Skeletal muscle satellite cell (primary cell): ENCODE measurements around the gene XYLT1.

Experiments
- H3K27me3 ChIP-seq: 2 replicates; pipeline ENCODE4 v1.7.0; 2013; ENCODE audit warnings: low read length; ENCODE audit not compliant: control insufficient read depth, insufficient read depth
- H3K36me3 ChIP-seq: 2 replicates; pipeline ENCODE4 v1.7.0; 2013; ENCODE audit warnings: mild to moderate bottlenecking, control low read depth, low read length; ENCODE audit not compliant: insufficient read depth
- H3K4me1 ChIP-seq: 2 replicates; pipeline ENCODE4 v1.7.0; 2013; ENCODE audit warnings: low read length; ENCODE audit not compliant: control insufficient read depth, insufficient read depth
- H3K4me2 ChIP-seq: 2 replicates; pipeline ENCODE4 v1.7.0; 2013; ENCODE audit warnings: mild to moderate bottlenecking, low read length
- H3K4me3 ChIP-seq: 2 replicates; pipeline ENCODE4 v1.7.0; 2013; ENCODE audit warnings: low read length
- H3K9ac ChIP-seq: 2 replicates; pipeline ENCODE4 v1.7.0; 2013; ENCODE audit warnings: mild to moderate bottlenecking, low read depth, low read length, moderate library complexity
- H3K9me3 ChIP-seq: replicated peaks from 2 replicates; pipeline ENCODE4 v1.7.0; 2013; ENCODE audit warnings: mild to moderate bottlenecking, control low read depth, low read length

XYLT1 gene

DNA sequence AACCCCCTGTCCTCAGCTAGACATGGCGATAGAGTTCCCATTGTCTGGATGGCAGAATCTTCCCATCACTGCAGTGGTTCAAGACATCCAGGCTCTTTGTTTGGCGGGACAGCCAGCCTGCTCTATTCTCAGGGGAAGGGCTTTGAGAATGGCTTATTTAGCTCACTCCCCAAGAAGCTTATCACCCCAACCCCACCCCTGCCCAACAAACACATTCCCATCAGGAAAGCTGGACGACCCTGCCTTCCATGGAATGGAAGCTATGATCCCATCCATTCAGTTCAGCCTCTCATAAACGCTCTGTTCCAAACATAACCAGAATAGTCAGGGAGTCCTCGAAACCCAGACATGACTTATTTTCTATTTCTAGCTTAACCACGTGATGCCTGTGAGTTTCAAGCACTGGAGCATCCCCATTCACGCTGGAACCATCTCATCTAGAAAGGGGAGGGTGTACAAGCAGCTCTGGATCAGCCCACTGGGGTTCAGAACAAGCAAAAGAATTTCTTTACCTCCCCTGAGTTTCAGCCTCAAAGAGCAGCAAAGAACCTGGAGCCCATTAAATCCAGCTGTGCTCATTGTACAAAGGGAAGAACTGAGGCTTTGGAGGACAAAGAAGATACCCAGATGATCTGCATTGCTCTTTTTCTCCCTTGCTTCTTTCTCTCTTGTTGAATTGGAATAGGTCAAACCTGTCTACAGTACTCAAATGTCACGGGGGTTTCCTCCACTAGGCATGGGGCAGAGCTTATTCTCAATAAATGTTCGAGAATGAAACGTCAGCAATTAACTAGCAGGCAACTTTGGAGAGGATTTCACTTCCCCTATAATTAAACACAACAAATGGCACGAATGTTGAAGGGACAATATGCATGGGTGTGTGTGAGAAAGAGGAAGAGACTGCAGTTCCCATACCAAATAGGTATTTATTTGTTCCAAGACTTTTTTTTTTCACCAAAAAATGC lies 93.1 kb downstream of the XYLT1 start:
- Histone ChIP-seq H3K9me3 (no peaks in the 10 kb centered on the region), H3K9ac (no peak overlapping the region), H3K36me3 (no peaks in the 10 kb centered on the region), H3K4me3 (no peak overlapping the region), H3K27me3 (no peaks in the 10 kb centered on the region), H3K4me1 (no peaks in the 10 kb centered on the region), H3K4me2 (no peak overlapping the region)

GRCh38 chr16:17375461-17376304 lies 95.1 kb downstream of the XYLT1 start:
- Histone ChIP-seq H3K4me1 (peaks cover 5% of the 10 kb centered on the region), H3K4me2 (no peak overlapping the region), H3K9me3 (no peaks in the 10 kb centered on the region), H3K9ac (no peak overlapping the region), H3K36me3 (no peaks in the 10 kb centered on the region), H3K27me3 (no peaks in the 10 kb centered on the region), H3K4me3 (no peak overlapping the region)

GRCh38 chr16:17374668-17375255 lies 96.0 kb downstream of the XYLT1 start:
- Histone ChIP-seq H3K36me3 (no peaks in the 10 kb centered on the region), H3K9ac (no peak overlapping the region), H3K4me1 (peaks cover 14% of the 10 kb centered on the region)

DNA sequence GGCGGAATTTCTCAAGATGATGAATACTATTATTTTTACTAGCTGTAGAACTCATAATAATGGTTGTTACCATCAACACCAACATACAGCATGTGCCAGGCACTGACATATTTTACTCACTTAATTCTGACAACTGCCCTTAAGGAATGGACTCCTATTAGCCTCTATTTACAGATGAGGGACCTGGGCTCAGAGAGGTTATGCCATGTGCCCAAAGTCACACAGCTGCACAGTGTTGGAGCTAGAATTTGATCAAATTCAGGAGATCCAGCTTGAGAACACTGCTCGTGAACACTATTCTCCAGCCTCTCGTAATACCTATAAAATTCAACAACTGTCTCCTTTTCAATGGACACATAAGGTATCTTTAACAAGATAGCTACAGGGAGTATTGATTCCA lies 97.2 kb downstream of the XYLT1 start:
- Histone ChIP-seq H3K4me2 (no peak overlapping the region), H3K9ac (no peak overlapping the region), H3K9me3 (no peaks in the 10 kb centered on the region), H3K36me3 (no peaks in the 10 kb centered on the region), H3K4me3 (no peak overlapping the region), H3K27me3 (no peaks in the 10 kb centered on the region), H3K4me1 (peaks cover 20% of the 10 kb centered on the region)

More at GRCh38 chr16:17374668-17375255, 96.0 kb downstream of the XYLT1 start:
- Histone ChIP-seq H3K4me3 (no peak overlapping the region), H3K27me3 (no peaks in the 10 kb centered on the region), H3K9me3 (no peaks in the 10 kb centered on the region), H3K4me2 (no peak overlapping the region)

DNA sequence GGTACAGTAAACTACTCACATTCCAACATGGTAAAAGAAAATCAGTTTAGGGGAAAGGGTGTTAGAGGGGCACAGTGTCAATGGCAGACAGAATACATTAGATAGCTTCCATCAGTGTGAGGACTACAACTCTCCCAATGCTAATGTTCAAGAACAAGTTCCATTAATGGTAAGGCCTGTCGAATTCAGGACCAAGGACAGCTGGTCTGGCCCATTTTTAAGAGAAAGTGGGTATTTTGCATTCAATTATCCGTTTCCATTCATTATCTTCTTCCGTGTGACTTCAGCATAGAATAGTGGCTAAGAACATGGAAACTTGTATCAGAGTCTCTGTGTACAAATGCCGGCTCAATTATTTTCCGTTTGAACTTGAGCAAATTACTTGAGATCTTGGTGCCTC lies 98.4 kb downstream of the XYLT1 start:
- Histone ChIP-seq H3K9ac (no peak overlapping the region), H3K4me2 (no peak overlapping the region), H3K4me3 (no peak overlapping the region), H3K27me3 (no peaks in the 10 kb centered on the region), H3K4me1 (peaks cover 29% of the 10 kb centered on the region), H3K36me3 (no peaks in the 10 kb centered on the region), H3K9me3 (no peaks in the 10 kb centered on the region)

DNA sequence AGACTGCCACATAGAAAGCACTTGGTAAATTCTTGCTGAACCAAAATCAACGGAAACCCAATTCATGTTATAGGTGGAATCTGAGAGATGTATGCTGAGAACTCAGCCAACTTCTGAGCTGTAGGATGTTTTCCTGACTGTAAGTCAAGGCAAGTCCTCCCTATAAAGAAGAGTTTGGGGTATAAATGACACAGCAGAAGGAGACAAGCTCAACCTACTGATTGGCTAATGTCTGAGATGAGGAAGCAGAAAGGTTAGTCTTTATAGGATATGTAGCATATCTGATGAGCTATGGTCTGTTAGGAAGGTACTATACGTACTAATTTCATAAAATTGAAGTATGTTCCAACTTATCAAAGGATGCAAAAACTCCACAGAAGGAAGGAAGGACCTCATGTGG lies 99.5 kb downstream of the XYLT1 start:
- H3K4me1 ChIP-seq = peaks cover 29% of the 10 kb centered on the region
- H3K4me3 ChIP-seq = no peak overlapping the region
- no peaks in the 10 kb centered on the region for H3K9me3 ChIP-seq
- H3K36me3 ChIP-seq = no peaks in the 10 kb centered on the region
- H3K4me2 ChIP-seq = no peak overlapping the region
- H3K9ac ChIP-seq = no peak overlapping the region
- H3K27me3 ChIP-seq = no peaks in the 10 kb centered on the region

DNA sequence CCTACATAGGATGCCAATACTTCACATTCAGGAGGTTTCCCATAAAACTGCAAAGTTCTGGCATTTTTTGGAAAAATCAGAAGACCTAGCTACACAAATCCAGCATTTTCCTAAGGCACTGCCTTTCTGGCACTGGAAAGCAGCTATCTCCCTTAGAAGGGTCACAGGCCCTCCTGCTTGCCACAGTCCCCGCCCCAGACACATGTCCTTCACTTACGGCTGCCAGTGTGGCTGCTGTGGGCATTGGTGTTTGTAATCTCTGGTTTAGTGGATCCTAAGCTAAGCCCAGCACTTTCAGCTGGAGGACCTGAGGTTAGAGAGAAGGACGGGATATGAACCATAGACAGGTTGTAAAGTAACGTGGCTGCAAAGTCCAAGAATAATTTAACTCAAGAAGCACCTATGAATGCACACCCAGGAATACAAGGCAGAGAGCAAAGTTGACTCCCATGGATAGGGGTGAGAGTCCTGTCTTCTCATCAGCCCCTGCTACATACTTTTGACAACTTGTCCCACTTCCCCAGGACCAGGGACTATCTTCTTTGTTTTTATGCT lies 100.0 kb downstream of the XYLT1 start:
- H3K4me3 ChIP-seq = no peak overlapping the region
- H3K27me3 ChIP-seq = no peaks in the 10 kb centered on the region
- H3K9me3 ChIP-seq = no peaks in the 10 kb centered on the region
- no peaks in the 10 kb centered on the region for H3K36me3 ChIP-seq
- H3K9ac ChIP-seq = no peak overlapping the region
- H3K4me1 ChIP-seq = peaks cover 29% of the 10 kb centered on the region
- no peak overlapping the region for H3K4me2 ChIP-seq

- H3K9ac ChIP-seq = no peak overlapping the region
- H3K4me3 ChIP-seq = no peak overlapping the region
- H3K27me3 ChIP-seq = no peaks in the 10 kb centered on the region
- peak overlapping the region; percentile 12 for H3K4me2 ChIP-seq
- no peaks in the 10 kb centered on the region for H3K36me3 ChIP-seq
- no peaks in the 10 kb centered on the region for H3K9me3 ChIP-seq
- peaks cover 35% of the 10 kb centered on the region for H3K4me1 ChIP-seq
Measured at GRCh38 chr16:17370223-17370707, 100.5 kb downstream of the XYLT1 start.

GRCh38 chr16:17369421-17370222 lies 101.1 kb downstream of the XYLT1 start:
- no peaks in the 10 kb centered on the region for H3K9me3 ChIP-seq
- no peak overlapping the region for H3K9ac ChIP-seq
- peak overlapping the region; percentile 12 for H3K4me2 ChIP-seq
- peaks cover 41% of the 10 kb centered on the region for H3K4me1 ChIP-seq
- H3K4me3 ChIP-seq = no peak overlapping the region
- no peaks in the 10 kb centered on the region for H3K36me3 ChIP-seq
- H3K27me3 ChIP-seq = no peaks in the 10 kb centered on the region

- Histone ChIP-seq H3K27me3 (no peaks in the 10 kb centered on the region), H3K4me1 (peaks cover 48% of the 10 kb centered on the region), H3K9ac (no peak overlapping the region), H3K4me3 (no peak overlapping the region), H3K4me2 (no peak overlapping the region), H3K9me3 (no peaks in the 10 kb centered on the region), H3K36me3 (no peaks in the 10 kb centered on the region)
Measured at GRCh38 chr16:17368951-17369350, 101.8 kb downstream of the XYLT1 start.
